NCI-H2196 (cell line): ENCODE measurements around the gene TMIGD3.
A peak's percentile ranks its signal among the peaks of the same experiment; 100 is the strongest.

Experiments
- DNase-seq: peaks from one replicate; lab custom pipeline; 2025; ENCODE audit not compliant: unreplicated experiment; lab: John Stamatoyannopoulos, UW

The TMIGD3 gene

DNA sequence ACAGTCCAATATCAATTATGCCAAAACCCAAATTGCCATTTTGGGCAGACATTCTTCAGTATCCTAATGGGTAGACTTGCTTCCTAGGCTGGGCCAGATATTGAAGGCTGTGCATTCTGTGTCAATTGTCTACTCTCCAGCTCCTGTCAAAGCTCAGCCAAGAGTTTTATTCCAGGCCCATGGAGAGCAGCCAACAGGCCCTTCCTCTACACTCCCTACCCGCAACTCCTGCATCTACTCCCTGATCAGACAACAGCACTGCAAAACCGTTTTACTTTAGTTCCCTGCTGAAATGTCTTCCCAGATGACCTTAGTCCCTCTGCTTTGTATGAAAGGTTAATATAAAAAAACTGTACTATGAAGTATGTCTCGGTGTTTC, 6.6 kb upstream of the TMIGD3 start:
- DNase-seq, result no peak

DNA sequence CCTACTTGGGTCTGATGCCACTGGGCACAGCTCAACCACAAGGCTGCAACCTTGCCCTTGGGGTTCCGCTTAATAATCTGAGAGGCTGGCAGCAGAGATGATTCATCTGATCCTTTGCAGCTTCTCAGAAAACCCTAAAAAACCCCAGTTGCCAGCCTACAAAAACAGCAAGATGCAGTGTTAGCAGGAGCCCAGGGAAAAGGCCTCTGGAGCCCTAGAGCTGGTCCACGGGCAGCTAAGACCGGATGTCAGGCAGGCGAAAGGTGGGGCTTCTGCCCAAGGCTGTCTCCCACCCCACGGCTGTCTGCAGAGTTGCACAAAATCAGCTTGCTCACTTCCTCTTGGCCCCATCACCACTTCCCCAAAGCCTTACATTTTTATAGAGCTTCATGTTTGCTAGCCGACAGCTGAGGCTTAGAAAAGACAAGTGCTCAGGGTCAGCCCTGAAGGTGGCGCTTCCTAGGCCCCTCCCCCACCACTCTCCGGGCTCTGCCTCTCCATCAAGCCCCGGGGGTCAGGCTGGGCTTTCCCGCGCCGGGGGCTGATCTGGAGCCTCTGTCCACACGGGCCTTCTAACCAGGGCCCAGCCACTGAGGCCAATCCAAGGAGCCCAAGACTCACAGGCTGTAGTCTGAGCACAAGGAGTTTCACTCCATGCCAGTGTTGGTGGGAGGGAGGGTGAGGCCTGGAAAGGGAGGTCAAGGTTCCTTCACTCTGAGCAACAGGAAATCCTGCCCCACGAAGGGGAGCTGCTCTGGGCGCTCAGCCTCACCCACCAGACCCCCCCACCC, 4.2 kb upstream of the TMIGD3 start:
- DNase-seq, result no peak

DNA sequence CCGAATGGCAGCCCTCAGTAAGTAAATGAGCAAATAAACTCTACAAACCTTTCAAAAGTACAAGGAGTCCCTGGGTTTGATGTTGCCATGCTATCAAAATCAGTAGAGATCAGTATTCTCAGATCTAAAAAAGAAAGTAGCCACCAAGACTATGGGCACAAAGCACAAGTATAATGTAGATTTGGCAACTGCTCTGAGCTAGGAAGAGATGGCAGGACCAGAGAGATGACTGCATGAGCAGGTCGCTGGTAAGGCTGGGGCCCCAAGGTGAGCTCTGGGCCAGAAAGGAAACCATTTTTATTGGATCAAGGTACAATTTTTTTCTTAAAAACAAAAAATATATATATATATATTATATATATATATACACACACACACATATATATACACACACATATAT, 3.1 kb upstream of the TMIGD3 start:
- DNase-seq, result no peak

DNA sequence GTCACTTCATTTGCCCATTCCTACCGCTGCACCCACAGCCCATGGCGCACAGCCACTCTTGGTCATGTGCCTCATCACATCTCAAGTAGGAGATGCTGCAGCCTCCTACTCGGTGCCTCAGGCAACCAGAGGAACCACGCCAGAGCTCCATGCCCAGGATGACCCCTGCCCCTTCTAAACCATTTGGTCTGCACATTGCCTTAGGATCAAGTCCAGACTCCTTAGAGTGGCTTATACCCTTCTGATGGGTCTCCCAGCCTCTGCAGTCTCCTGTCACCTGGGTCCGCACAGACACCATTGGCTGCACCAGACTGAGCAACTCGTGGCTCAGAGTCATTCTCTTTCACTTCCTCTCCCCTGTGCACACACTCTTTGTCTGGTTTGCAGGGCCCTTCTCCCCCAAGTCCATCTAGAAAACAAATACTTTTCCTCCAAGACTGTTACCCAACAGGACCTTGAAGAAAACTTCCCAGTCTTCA, 2.2 kb upstream of the TMIGD3 start:
- DNase-seq, result no peak

DNA sequence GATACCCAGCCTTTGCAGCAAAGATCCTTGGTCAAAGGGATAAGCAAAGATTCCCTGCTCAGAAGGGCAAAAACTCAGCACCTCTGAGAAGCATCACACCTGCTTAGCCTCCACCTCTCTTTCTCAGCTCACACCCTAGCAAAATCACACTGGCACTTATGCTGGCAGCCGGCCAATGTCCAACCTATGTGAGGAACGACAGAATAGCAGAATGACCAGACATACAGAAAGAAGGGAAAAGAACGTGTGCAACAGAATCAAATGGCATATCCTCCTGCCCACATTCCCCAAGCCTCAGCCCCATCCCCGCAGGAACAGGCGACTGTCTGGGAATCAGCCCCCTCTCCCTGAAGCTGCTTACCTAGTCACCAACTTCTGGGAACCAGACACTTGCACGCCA, 664 bp upstream of the TMIGD3 start:
- no peak for DNase-seq

DNA sequence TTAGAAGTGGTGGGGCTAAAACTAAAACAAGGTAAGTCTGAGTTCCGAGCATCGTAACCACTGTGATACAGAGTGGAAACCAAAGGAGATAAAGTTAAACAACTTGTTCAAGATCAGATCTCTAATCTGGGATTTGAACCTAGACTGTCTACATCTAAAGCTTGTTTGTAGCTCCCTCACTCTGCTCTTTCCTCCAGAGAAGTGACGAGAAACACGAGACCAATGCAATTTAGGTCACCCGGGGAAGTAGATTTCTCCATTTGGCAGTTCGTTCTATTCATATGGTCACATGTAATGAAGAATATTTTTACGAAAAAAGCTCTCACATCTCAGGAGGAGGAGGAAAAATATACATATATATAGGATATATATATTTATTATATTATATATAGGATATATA, 1.8 kb downstream of the TMIGD3 start:
- no peak for DNase-seq

DNA sequence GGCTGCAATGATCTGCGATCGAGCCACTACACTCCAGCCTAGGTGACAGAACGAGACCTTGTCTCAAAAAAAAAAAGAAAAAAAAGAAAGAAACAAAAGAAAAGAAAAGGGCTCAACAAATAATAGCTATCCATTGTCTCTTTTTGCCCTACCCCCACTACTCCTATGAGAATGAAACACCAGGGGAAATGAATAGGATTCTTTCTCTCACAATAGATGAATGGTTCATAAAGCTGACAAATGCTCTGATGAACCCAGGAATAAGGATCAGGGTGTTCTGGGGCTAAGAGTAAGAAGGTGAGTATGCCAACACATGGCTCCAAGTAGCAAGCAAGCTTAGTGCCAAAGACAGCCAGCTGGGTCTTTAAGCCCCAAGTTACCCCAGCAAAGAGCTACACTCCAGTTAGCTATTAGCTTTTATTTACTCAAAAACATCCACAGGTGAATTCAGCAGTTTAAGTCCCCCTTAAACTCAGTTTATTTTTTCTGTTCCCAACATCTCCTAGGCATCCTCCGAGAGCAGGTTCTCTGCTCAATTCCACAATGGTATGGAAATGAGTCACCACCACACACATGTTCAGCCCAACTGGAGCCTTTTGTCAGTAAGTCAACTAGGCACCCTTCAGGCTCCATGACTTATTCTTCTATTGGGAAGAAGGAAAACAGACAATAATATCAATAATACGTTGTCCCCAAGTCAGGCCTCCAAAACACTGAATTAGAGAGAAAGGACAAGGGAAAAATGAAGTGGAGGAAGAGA, 4.2 kb downstream of the TMIGD3 start:
- DNase-seq, result no peak

DNA sequence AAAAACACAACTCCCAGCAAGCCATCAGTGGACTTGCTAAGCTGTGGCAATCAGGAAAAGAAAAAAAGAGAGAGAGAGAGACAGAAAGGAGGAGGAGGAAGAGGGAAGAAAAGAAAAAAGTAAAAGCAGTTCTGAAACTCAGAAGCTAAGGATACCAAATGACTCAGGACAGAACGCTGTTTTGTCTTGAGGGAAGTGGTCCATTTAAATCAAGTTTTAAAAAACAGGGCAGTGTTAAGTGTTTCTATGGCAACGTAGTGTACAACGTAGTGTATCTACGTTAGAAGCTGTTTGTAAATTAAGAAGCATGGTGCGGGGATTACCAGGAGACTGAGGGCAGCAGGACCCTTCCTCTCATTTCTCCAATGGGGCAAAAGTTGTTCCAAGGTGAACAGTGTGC, 5.8 kb downstream of the TMIGD3 start:
- no peak for DNase-seq

DNA sequence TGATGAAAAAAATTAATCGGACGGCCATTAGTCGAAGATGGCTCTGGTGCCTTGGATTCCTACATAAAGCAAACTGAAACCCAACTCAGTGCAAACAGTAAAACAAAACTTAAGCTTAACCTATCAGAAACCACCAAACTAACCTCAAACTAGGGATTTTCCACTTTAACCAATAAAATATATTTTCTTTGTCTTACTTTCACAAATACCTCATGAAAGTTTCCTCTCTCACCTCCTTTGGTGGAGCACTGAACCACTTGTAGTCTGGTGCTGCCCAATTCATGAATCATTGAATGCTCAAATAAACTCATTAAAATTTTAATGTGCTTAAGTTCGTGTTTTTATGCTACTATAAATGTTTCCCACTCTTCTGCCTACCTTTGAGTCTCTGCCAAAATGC, 7.0 kb downstream of the TMIGD3 start:
- no peak for DNase-seq

DNA sequence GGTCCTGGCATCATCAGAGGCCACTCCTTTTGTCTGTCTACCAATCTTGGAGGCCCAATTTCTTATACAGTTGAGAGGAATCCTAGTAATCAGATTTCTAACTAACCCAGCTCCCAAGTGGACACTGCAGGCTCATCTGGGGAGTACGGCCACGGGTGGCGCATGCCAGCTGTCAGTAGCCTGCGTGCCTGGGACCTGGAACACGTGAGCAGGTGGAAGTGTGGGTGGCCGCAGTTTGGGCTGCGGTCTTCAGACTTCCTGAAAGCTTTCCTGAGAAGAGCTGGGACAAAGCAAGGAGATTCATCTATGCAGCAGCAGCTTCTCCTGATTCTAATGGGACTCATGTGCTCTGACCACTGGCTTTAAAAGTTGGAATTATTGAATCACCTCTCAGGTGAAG, 12.4 kb downstream of the TMIGD3 start:
- DNase-seq, result no peak

DNA sequence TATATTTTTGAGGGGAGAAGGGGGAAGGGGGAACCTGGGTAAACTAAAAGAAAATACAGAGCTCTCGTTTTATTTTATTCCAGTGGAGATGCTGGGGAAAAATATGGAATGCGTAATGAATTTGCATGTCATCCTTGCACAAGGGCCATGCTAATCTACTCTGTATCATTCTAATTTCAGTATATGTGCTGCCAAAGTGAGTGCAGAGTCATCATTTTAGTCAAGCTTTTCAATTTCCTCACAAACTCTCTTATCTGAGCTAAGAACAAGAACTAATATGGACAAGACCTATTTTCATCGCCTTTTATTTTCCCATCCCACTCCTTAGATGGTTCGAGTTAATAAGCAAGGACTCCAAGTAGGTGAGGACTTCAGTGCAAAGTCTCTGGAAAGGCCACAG, 13.2 kb downstream of the TMIGD3 start:
- DNase-seq, result no peak

DNA sequence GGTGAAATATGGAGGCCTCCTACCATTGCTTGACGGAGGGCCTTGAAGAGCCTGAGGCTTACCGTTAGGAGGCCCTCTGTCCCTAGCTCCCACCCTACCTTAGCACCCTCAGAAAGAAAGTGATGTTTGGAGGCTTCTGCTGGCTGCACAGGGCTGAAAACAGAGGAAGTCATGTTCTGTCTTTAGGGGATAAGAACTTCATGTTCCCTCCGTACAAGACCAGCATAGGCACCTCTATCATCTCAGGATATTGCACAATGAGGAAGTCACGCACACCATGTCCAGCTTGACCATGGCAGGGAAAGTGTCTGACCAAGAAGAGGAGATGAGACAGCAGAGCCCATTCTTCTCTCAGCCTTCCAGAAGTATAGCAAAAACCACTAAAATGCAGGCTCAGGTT, 13.8 kb downstream of the TMIGD3 start:
- no peak for DNase-seq

DNA sequence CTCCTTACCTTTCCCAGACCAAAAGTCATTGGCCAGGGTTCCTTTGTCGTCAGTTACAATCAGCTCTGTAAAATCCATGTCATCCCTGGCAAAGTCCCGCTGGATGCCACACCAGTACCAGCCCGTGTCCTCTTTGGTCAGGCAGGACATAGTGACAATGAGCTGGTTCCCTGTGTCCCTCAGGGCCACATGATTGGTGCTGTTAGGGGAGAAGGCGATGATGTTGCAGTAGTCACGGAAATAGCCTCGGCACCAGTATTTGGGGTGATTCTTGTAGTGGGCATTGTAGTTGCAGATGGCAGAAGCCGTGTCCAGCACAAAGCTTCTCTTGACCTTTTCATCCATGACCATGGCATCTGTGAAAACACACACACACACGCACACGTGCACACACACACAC, 14.8 kb downstream of the TMIGD3 start:
- DNase-seq, result no peak

DNA sequence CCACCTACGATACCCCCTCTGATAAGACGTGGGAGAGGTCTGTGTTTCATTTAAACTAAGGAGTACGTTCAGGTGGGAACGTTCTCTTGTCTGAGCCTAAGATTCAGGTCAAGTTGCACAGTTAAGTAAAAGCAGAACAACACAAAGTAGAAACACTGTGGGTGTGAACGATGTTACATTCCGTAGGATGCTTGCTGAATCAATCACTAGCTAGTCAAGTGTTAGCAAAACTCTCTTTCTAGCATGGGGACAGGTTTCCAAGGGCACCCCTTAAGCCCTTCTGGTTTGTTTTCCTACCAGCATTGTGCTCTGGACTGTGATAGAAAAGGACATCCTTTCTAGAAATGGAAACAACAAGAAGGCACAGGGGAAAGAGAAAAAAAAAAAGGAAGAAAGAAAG, 16.3 kb downstream of the TMIGD3 start:
- no peak for DNase-seq

DNA sequence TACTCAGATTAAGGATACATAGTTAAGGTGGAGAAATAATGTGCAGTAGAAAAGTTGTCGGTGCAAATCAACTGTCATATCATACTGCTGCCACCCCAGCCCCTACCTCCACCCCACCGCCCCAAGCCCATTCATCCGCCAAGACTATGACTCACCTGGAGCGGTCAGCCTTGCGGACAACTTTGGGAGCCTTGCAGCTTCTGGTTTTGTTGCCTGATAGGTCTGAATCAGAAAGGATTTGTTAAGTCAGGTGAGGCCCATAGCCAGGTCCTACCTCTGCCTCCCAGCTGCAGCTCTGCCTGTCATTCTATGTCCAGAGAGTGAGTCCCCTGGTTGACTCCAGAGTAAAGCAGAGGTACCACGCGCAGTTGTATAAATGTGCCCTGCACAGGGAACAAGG, 17.0 kb downstream of the TMIGD3 start:
- DNase-seq, result no peak

DNA sequence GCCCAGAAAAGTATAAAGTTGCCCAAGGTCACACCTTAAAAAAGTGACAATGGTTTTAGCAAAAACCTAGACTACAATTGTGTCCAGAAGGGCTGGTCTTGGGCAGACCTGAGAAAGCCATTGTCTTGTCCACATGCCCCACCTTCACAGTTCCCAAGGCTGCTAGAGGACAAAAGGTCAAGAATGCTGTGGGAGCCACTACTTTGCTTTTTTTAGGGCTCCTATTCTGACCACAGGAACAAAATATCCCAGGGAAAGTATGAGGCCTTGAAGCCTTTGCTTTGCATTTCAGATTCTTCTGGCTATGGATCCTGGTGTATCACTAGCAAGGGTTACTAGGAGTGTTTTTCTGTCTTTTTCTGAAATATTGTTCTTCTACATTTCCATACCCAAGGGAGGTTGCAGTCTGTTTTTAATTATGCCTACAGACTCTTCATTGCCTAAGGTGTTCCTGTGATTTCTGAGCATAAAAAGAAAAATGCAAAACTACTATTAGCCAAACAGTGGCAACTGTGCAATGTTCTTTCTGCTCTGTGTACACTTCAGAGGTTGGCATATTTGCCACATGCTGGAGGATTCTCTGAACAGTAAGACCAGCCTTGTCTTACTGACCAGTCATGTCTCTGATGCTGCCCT, 18.9 kb downstream of the TMIGD3 start:
- DNase-seq, result no peak

DNA sequence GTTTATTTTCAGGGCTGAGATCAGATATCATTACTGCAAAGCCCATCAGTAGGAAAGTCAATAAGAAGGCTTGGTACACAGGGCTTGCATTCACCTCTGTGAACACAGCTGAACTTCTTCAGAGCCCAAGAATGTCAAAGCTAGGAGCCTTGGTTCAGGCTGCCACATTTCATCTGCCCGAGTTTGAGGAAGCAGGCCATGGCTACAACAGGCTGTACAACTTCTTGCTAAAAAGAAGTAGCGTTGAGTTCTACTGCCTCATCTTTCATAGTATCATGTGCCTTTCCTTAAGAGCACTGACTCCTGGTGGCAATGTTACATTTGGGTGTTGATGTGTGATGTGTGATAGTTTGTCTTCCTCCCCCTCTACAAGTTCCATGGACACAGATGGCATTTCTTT, 19.6 kb downstream of the TMIGD3 start:
- no peak for DNase-seq

DNA sequence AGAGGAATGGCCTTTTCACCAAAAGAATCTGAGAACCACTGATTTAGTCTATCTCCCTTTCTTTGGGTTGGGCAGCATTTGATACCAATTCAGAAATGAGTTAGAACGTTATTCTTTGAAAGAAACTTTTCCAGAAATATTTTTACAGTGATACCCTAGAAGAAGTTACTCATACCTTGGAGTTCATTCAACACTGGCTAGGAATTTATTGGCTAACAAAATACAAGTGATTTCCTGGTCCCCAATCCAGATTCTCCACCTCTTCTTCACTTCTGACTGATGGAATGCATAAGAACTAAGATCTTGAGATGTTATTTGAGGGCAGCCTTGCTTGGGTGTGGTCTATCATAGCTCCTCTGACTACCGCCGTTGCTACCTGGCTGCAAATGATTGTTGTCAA, 20.3 kb downstream of the TMIGD3 start:
- no peak for DNase-seq

DNA sequence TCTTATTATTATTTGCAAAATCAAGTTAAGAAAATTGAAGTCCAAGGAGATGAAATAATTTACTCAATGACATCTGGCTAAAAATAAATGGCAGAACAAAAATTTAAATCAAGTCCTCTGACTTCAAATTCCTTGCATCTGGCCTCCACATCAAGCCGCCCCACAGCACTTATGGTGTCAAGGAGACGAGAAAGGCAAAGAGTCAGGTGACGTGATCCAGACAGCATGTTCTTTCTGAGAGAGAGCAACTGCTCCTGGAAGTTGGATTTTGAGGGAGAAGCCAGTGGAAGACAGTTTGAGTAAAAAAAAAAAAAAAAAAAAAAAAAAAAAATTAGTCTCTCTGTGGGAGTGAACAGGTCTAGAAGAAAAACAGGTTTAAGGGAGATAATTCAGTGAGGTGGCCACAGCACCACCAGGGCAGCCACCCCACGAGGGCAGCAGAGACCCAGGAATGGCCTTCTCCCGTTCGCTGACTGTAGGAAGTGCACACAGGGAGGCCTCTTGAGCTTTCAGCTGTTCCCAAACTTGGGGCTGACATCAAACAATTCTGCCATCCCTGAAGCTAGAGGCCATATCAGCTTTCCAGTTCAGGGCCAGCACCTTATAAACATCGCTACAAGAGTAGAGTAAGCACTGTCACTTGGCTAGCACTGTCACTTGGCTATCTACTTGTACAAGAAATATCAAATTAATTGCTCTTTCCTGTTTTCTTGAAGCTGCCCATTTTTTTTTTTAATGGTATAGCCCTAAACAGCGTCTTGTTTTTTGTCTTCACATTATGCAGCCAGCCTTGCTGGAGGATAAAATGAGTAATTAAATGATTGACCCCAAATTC, 21.8 kb downstream of the TMIGD3 start:
- peak; percentile 71 for DNase-seq

DNA sequence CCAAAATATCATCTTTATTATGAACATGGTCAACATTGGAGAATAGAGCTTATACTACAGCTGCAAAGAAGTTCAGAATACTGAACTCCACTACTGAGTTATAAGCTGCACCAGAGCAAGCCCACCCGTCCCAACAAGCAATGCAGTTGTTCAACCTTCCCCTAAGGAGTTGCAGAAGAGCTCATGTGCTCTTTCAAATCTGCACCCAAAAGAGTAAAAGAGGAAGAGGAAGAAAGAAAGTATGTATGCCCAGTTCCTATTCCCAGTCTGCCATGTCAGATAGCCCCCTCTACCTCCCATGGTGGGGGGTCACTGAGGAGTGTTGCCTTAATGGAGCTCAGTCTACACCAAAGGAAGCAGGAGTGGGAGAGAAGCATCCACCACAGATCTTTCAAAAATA, 22.8 kb downstream of the TMIGD3 start:
- no peak for DNase-seq

DNA sequence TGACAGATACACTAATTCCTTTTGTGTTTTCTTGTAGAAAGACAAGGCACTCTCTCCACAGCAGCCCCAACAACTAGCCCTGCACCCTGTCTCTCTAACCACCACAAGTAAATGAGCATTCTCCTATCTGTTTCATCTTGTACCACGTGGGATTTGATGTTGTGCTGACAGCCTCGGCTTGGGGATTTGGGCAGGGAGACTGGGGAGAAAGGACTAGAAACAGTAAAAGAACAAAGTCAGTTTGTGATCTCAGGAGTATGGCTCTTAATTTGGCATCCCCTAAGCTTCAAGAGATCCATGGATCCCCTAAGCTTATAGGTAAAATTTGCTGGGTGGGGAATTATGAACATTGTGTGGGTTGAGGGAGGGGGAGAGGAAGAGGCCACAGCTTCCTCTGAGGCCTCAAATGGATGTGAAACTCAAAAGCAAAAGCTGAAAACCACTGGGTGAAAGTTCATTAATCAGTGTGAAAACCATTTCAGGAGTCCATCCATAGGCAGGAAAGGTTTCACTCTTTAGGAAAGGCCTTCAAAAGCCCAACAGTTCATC, 26.6 kb downstream of the TMIGD3 start:
- DNase-seq, result no peak
